ENCODE results near the gene URGCP. TPM values are rescaled to one million over a fixed set of nuclear protein-coding genes. Genes with fewer than 3 reads are reported as not detected.

Gene URGCP
- total and polyA plus RNA-seq, 10 of the 15 experiments (the other 5 are each of a cell fraction or from before 2014, with no cell fraction given) = 2.0 to 29.7 (median 17.5) TPM

GRCh38 chr7:43838201-43838658 lies 68.2 kb downstream of the URGCP start:
- ChIA-PET SMC1A (ENCODE audit: uncharacterized antibody, unreplicated experiment) (interaction anchor here (0.6 to 6.4 kb wide), 36 partner anchors 9 to 959 kb away, joined by 3 to 121 read pairs (median 5); partner anchors contain the start of genes COA1 and STK17A), CTCF (interaction anchor here (0.6 to 8.1 kb wide), 59 partner anchors 8 to 909 kb away, joined by 3 to 214 read pairs (median 5); partner anchors contain the start of genes BLVRA, COA1 and STK17A), POLR2A (interaction anchor here (0.6 to 1.8 kb wide), 10 partner anchors 29 to 524 kb away, joined by 3 to 6 read pairs (median 4); partner anchors contain the start of genes COA1 and STK17A), RAD21 (ENCODE audit: unreplicated experiment) (interaction anchor here (0.8 to 4.4 kb wide), 30 partner anchors 10 to 1861 kb away, joined by 3 to 120 read pairs (median 6); partner anchors contain the start of genes BLVRA, MRPS24 and STK17A)
- no TSS peak for BruUV-seq (replicated peaks)
- no peaks in the 10 kb centered on the region for H3K79me2 ChIP-seq (ENCODE audit: control insufficient read depth, insufficient read depth, low read length)
- H3K9me3 ChIP-seq (replicated peaks; ENCODE audit: control insufficient read depth, insufficient read depth, low read length) = peaks cover 8% of the 10 kb centered on the region; the same call in 2 of the 3 replicates
- TF ChIP-seq JUNB (IDR thresholded peaks at IDR 0.05) (no peak), CREB1 (IDR thresholded peaks at IDR 0.05; ENCODE audit: low read depth) (0 out of 2 replicates have a peak, but pooled peaks have one; percentile 1), MTA2 (IDR thresholded peaks at IDR 0.05; ENCODE audit: low read depth) (0 out of 2 replicates have a peak, but pooled peaks have one; percentile 7)
- TF ChIP-seq, protein P1, sequence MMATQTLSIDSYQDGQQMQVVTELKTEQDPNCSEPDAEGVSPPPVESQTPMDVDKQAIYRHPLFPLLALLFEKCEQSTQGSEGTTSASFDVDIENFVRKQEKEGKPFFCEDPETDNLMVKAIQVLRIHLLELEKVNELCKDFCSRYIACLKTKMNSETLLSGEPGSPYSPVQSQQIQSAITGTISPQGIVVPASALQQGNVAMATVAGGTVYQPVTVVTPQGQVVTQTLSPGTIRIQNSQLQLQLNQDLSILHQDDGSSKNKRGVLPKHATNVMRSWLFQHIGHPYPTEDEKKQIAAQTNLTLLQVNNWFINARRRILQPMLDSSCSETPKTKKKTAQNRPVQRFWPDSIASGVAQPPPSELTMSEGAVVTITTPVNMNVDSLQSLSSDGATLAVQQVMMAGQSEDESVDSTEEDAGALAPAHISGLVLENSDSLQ (IDR thresholded peaks at IDR 0.05) = peak; percentile 42; the same call in 1 of the 2 replicates
- intact Hi-C loops (cut with micrococcal nuclease; ENCODE audit: unreplicated experiment) (loop anchor here (2.0 to 5.0 kb wide), 8 partner anchors 75 to 1896 kb away; partner anchors contain the start of genes COA1 and STK17A), in situ Hi-C loops (cut with MboI) (loop anchor here (5.0 to 25.0 kb wide), 5 partner anchors 116 to 1901 kb away; partner anchors contain the start of genes MRPL32, PSMA2 and STK17A)
- H3K4me2 ChIP-seq (ENCODE audit: control insufficient read depth, insufficient read depth) = peak overlapping the region; percentile 75
- H3K4me1 ChIP-seq (ENCODE audit: control insufficient read depth, insufficient read depth, low read length) = peaks cover 4% of the 10 kb centered on the region; the same call in 1 of the 2 replicates
- 79% methylated on average over 9 of the region's 9 CpGs for WGBS (ENCODE audit: insufficient coverage, insufficient replicate concordance, low lambda C conversion rate, missing lambda C conversion rate)
- no peak for DNase-seq (ENCODE audit: low read depth, low spot score)
- no peaks in the 10 kb centered on the region for H3K27me3 ChIP-seq (replicated peaks in 1 of 2; ENCODE audit: control insufficient read depth in 2 of 2, insufficient read depth in 2 of 2, low read length in 1 of 2)
- H4K20me1 ChIP-seq (ENCODE audit: control insufficient read depth, insufficient read depth) = no peaks in the 10 kb centered on the region
- H3K9ac ChIP-seq (ENCODE audit: control insufficient read depth, insufficient read depth, low read length) = peak overlapping the region; percentile 64
- peak overlapping the region; percentile 99 for H2AFZ ChIP-seq (ENCODE audit: control insufficient read depth, low read depth, low read length)
- no peaks in the 10 kb centered on the region for H3K36me3 ChIP-seq (ENCODE audit: control insufficient read depth in 2 of 2, insufficient read depth in 2 of 2, low read length in 1 of 2)
- no peak overlapping the region for H3K27ac ChIP-seq (ENCODE audit: control insufficient read depth, insufficient read depth)
- FAIRE-seq = no peak
- no peak for ATAC-seq
- H3K4me3 ChIP-seq = no peak overlapping the region; the same call in 1 of the 2 replicates
